Measurements from ENCODE around the gene RETREG2. TPM values are rescaled to one million over a fixed set of nuclear protein-coding genes. Genes with fewer than 3 reads are reported as not detected.

Gene RETREG2
- total and polyA plus RNA-seq, 2 of the 8 experiments (the other 6 are each of a cell fraction or from before 2014, with no cell fraction given) = 51.3 to 67.4 TPM

GRCh38 chr2:219206328-219207133 lies 28.5 kb downstream of the RETREG2 start, which contains the start of gene ZFAND2B (continued):
- TF ChIP-seq CHD7 (IDR thresholded peaks at IDR 0.05; ENCODE audit: insufficient replicate concordance, low read length) = no peak
- TF ChIP-seq JUN (IDR thresholded peaks at IDR 0.05; ENCODE audit: low read depth, low read length) = no peak

Measured in H1 (cell line).